Cardiac septum (tissue), 1 donor: Measurements from ENCODE around the gene ZDHHC18. TPM values are rescaled to one million over a fixed set of nuclear protein-coding genes. Genes with fewer than 3 reads are reported as not detected.
"Not testable (repeated sequence)": the region's sequence is repeated elsewhere in the genome, so short reads cannot be mapped to it uniquely, and the experiment has no call there.

Experiments used
- DNase-seq: peaks from one replicate; pipeline ENCODE4 v3.0.0-alpha.2; 2020; ENCODE audit warnings: low spot score
- intact Hi-C: fragments of 100-400 bp; cut with DNase I; formaldehyde crosslinking; loops from one replicate; pipeline ENCODE4 v1.14.0; 2022
- total RNA-seq: library from RNA; stranded (reverse); fragmentation: NEBNext Ultra II Directional; extraction: Animal tissue kit (Norgen Biotek cat#: 25700); gene quantifications from one replicate; pipeline ENCODE4 v1.2.1, GENCODE V29; 2021
- donor health status: DM: no; HTN: no; CAD: no.

Gene ZDHHC18
- total RNA-seq, 1 donor from 2014 or later = 13.0 TPM

DNA sequence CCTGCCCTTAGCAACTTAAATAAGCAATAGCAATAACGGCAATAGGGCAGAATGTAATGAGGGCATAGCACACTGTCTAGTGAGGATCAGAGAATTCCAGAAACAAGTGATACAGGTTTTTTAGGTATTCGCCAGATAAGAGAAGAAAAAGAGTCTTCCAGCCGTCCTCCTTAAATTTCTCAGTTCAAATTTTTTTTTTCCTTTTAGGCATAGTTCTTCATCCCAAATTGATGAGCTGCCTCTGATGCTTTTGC is 36.9 kb upstream of the ZDHHC18 start:
- DNase-seq = no peak
- intact Hi-C loops = loop anchor here (1.0 to 2.0 kb wide), 2 partner anchors 67 to 186 kb away; no protein-coding TSS in a partner anchor

DNA sequence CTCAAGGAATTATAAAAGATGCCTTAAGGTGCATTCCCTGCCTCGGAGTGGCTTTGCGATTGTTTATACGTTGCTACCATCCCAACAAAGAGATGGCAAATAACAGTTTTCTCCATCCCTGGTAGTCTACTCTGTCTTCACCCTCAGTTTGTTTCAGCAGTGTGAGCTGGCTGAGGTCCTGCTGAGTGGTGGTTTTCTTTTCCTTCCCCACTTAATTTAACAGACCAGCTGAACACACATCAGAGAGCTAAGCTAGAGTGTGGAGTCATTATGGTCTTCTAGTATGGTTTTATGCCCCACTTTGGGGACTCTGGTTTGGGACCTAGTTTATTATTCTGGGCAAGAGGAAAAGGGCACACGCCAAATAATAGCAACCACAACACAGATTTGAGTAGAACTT is 36.6 kb upstream of the ZDHHC18 start:
- no peak for DNase-seq
- intact Hi-C loops = loop anchor here (1.0 to 2.0 kb wide), 2 partner anchors 67 to 187 kb away; no protein-coding TSS in a partner anchor

GRCh38 chr1:26790551-26790953 is 35.9 kb upstream of the ZDHHC18 start:
- intact Hi-C loops = no loop called here
- no peak for DNase-seq

GRCh38 chr1:26791148-26791547 is 35.3 kb upstream of the ZDHHC18 start:
- intact Hi-C loops = no loop called here
- DNase-seq = no peak

DNA sequence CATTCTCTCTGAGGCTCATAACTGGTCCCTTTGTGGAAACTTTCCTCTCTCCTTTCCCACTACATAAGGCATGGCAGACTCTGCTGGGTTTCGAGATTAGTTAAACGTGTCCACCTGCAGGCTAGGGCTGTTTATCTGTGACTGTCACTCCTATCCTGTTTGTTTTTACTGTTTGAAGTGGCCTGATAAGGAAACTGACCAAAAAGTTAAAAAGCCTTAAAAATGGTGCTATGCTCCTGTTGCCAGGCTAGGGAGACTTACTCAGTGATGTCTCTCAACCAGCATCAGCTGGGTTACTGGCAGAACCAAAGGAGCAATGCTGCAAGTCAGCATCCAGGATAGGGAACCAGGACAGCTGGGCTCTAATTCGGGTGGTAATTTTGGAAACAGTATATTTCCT is 34.9 kb upstream of the ZDHHC18 start:
- intact Hi-C loops = no loop called here
- no peak for DNase-seq

DNA sequence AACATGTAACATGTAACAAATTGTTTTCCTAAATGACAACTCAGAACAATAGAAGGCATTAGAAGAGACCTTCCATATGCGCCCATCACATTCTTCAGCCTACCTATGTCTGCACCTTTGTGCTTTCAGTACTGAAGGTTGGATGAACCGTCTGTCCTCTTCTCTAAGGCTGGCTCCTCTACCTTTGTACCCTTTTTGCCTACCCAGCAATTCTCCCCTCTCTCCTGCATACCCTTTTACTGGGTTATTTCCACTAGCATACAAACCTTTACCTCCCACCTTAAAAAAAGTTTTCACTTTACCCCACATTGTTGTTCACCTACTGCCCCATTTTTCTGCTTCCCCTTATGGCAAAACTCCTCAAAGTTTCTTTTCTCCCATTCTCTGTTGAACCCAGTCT is 33.6 kb upstream of the ZDHHC18 start:
- intact Hi-C loops = no loop called here
- no peak for DNase-seq

DNA sequence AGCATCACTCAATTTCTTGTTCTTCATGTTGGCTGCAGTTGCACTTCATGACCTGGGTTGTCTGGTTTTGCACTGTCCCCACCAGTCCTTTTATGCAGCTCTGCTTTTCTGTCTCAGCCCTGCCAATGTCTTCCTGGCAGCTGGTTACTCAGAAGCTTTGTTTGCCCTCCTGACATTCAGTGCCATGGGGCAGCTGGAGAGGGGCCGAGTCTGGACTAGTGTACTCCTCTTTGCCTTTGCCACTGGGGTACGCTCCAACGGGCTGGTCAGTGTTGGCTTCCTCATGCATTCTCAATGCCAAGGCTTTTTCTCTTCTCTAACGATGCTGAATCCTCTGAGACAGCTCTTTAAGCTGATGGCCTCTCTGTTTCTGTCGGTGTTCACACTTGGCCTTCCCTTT is 32.1 kb upstream of the ZDHHC18 start:
- intact Hi-C loops = no loop called here
- DNase-seq = no peak

- DNase-seq = no peak
Measured at GRCh38 chr1:26797627-26798026, 28.9 kb upstream of the ZDHHC18 start.

DNA sequence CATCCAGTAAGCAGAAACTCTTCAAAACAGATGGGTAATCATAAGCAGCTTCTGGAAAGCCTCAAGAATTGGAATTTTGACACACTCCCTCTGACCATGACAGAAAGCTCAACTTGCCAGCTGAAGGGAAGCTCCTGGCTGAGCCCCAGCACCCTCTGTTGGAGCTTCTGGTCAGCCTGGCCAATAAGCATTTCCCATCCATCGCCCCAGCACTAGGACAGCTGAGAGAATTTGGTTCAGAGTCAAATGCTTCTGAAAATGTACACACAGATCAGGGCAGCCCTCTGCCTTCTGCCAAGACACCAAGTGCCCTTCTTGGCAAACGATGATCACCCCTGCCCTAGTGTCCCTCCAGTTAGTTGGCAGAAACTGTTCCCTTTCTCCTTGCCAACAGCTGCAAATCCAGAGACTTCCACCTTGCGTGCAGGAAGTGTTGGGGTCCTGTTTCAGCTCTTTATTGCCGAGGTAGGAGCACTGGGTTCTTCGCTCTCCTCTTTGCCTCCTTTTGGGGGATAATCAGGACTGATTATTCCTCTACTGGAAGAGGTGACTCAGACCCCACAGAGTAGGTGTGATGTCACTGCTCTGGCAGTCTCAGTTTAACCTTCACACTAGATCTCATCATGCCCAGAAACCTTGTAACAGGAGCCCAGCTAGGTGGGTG is 26.9 kb upstream of the ZDHHC18 start:
- DNase-seq = peak; percentile 78
- intact Hi-C loops = no loop called here

More at GRCh38 chr1:26797627-26798026, 28.9 kb upstream of the ZDHHC18 start:
- intact Hi-C loops = no loop called here

DNA sequence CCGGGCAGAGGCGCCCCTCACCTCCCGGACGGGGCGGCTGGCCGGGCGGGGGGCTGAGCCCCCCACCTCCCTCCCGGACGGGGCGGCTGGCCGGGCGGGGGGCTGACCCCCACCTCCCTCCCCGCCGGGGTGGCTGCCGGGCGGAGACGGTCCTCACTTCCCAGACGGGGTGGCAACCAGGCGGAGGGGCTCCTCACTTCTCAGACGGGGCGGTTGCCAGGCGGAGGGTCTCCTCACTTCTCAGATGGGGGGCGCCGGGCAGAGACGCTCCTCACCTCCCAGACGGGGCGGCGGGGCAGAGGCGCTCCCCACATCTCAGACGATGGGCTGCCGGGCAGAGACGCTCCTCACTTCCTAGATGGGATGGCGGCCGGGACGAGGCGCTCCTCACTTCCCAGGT is 22.6 kb upstream of the ZDHHC18 start:
- DNase-seq, intact Hi-C loops: not testable (repeated sequence)

GRCh38 chr1:26810105-26810504 is 16.4 kb upstream of the ZDHHC18 start:
- DNase-seq = not testable (repeated sequence)
- intact Hi-C loops = loop anchor here (5.0 kb wide), 1 partner anchor 67 kb away; no protein-coding TSS in a partner anchor

GRCh38 chr1:26811057-26811456 is 15.4 kb upstream of the ZDHHC18 start:
- no peak for DNase-seq
- intact Hi-C loops = loop anchor here (5.0 kb wide), 1 partner anchor 66 kb away; no protein-coding TSS in a partner anchor

DNA sequence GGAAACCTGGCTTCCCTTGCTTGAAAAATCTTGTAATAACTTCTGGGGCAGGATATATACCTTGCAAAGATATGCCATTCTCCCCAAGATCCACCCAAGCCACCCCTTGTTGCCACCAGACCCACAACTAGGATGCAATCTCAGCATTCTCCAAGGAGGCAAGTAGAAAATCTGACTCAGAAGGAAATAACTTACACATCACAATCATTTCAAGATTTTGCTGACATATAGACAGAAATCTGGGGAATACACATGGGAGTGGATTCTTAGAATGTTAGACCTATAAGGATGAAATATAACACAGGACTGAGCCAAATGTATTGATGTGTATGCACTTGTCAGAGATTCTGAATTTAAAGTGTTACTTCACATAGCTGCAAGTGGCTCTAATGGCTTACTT is 14.8 kb upstream of the ZDHHC18 start:
- intact Hi-C loops = loop anchor here (5.0 kb wide), 1 partner anchor 66 kb away; no protein-coding TSS in a partner anchor
- no peak for DNase-seq

- intact Hi-C loops = loop anchor here (5.0 kb wide), 1 partner anchor 63 kb away; no protein-coding TSS in a partner anchor
- no peak for DNase-seq
Measured at GRCh38 chr1:26814377-26814776, 12.1 kb upstream of the ZDHHC18 start.

DNA sequence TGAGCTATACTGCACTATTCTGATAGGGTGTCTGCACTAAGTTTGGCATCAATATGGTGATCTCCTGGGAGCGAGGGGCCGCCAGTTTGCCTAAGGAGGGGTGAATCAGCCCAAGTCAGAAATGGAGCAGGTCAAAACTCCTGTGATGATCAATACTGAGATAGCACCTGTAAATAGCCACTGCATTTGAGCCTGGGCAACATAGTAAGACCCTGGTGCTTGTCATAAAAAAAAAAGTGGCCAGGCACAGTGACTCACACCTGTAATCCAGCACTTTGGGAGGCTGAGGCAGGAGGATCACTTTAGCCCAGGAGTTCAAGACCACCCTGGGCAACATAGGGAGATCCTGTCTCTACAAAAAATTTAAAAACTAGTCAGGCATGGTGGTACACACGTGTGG is 11.6 kb upstream of the ZDHHC18 start:
- intact Hi-C loops = loop anchor here (5.0 kb wide), 1 partner anchor 62 kb away; no protein-coding TSS in a partner anchor
- DNase-seq = no peak

DNA sequence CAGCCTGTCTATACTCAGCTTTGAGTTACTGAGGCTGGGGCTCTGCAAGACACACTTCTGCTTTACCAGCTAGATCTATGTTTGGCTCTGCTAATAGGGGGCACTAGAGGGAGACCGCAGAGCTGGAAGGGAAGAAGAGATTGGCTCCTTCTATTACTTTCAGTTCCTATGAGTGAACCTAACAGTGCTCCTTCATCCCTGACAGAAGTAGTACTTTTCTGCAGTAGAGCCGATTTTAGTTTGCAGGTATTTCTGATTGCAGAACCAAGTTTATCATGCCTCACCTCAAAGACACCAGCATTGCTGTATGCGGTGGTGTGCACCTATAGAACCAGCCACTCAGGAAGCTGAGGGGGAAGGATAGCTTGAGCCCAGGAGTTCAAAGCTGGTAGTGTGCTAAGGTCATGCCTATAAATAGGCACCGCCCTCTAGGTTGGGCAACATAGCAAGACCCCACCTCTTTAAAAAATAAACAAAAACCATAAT is 5.7 kb upstream of the ZDHHC18 start:
- no peak for DNase-seq
- intact Hi-C loops = loop anchor here (5.0 kb wide), 1 partner anchor 41 kb away; the partner anchor contains the start of gene SFN

- DNase-seq = no peak
Measured at GRCh38 chr1:26822737-26823395, 3.6 kb upstream of the ZDHHC18 start.

GRCh38 chr1:26824731-26825130 is 1.8 kb upstream of the ZDHHC18 start:
- DNase-seq = no peak
- intact Hi-C loops = loop anchor here (5.0 kb wide), 1 partner anchor 38 kb away; the partner anchor contains the start of gene SFN

More at GRCh38 chr1:26822737-26823395, 3.6 kb upstream of the ZDHHC18 start:
- intact Hi-C loops = loop anchor here (5.0 kb wide), 1 partner anchor 39 kb away; the partner anchor contains the start of gene SFN

DNA sequence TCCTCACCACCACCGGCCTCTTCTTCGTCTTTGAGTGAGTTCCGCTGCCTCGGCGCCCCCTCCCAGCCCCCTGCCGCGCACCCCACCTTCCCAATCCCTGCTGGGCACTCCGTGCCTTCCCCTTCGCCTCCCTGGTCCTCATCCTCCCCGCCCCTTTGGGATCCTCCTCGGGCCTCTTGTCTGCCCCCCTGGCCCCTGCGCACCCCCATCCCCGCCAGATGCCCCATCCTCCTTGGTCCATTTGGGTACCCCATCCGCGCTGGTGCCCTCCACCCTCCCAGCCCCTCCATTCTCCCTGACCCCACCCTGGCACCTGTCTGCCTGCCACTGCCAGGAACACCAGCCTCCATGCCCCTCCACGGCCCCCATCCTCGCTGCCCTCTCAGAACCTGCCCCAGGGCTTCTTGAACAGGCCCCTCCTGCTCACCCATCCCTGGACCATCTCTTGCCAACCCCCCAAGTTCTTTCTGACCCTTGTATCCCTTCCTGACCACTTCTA is 667 bp downstream of the ZDHHC18 start:
- DNase-seq = peak; percentile 24
- intact Hi-C loops = no loop called here

DNA sequence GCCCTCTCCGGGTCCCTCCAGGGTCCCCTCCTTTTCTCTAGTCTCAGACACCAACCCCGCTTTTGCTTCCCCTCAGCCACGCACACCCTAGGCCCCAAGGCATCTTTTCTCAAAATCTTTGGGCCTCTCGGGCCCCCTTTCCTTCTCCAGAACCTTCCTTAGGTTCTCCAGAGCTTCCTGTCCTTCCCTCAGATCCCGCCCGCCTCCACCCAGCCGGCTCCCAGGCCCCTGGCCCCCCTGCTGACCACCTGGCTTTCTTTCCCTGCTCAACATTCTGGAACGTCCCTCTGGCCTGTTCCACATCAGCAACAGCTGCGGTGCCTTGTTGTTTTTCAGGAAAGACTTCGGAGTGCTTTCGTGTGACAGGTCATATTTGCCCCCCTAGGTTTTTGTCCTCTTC is 1.2 kb downstream of the ZDHHC18 start:
- intact Hi-C loops = no loop called here
- peak; percentile 72 for DNase-seq
